GM12878 (cell line): ENCODE measurements around the gene PKHD1.

Source experiments
- E2F8 ChIP-seq: fragments of 450-650 bp; IDR thresholded peaks from 2 replicates; pipeline ENCODE4 v1.6.1; 2018; ENCODE audit warnings: mild to moderate bottlenecking, low read depth, moderate library complexity; ENCODE audit not compliant: partially characterized antibody
- MYC ChIP-seq: IDR thresholded peaks from 2 replicates; pipeline ENCODE4 v1.6.1; 2011; ENCODE audit warnings: mild to moderate bottlenecking, low read length, moderate library complexity, inconsistent platforms; ENCODE audit not compliant: insufficient read depth, insufficient replicate concordance, insufficient read length, severe bottlenecking
- POLR2A ChIP-seq: IDR thresholded peaks from 2 replicates; pipeline ENCODE4 v1.6.1; 2011; ENCODE audit warnings: low read depth, mild to moderate bottlenecking, low read length
- ZSCAN29 ChIP-seq: fragments of 450-650 bp; IDR thresholded peaks from 2 replicates; pipeline ENCODE4 v1.6.1; 2017; ENCODE audit warnings: mild to moderate bottlenecking, moderate library complexity

- TF ChIP-seq E2F8, result no peak
- TF ChIP-seq POLR2A, result no peak
- no peak for TF ChIP-seq ZSCAN29
- no peak for TF ChIP-seq MYC
Measured at GRCh38 chr6:52042141-52042885, 45.1 kb downstream of the PKHD1 start.
